K562 (cell line): Measurements from ENCODE around the gene KRT39.

Source experiments
- HNRNPUL1 ChIP-seq: fragments of 200-400 bp; formaldehyde crosslinking; IDR thresholded peaks from 2 replicates; pipeline ENCODE4 v1.6.1; 2017; ENCODE audit warnings: low read length
- KLF6 ChIP-seq: fragments of 250-450 bp; sonication (Bioruptor Pico); IDR thresholded peaks from 2 replicates; pipeline ENCODE4 v1.4.0; 2020; ENCODE audit warnings: mild to moderate bottlenecking, moderate library complexity, borderline replicate concordance
- MXI1 ChIP-seq: IDR thresholded peaks from 2 replicates; pipeline ENCODE4 v1.6.1; 2011; ENCODE audit warnings: low read depth, mild to moderate bottlenecking, improper control_type of control experiment, low read length
- MYC ChIP-seq, 2 experiments: fragments of 250-450 bp in 1 of 2; sonication (Bioruptor Pico) in 1 of 2; IDR thresholded peaks; 2 replicates each; pipeline versions ENCODE4 v1.5.1 to v1.6.1; 2012 to 2021; ENCODE audit warnings: low read depth in 2 of 2, borderline replicate concordance in 1 of 2, improper control_type of control experiment in 1 of 2, low read length in 1 of 2, mild to moderate bottlenecking in 1 of 2, moderate library complexity in 1 of 2
- POLR2AphosphoS5 ChIP-seq: IDR thresholded peaks from 2 replicates; pipeline ENCODE4 v1.6.1; 2011; ENCODE audit warnings: mild to moderate bottlenecking, low read depth, low read length, moderate library complexity; ENCODE audit not compliant: control insufficient read depth, insufficient read depth
- THRAP3 ChIP-seq: fragments of 450-650 bp; IDR thresholded peaks from 2 replicates; pipeline ENCODE4 v1.6.1; 2016; ENCODE audit warnings: mild to moderate bottlenecking, inconsistent platforms, borderline replicate concordance
- ZFX ChIP-seq: sonication (generic); formaldehyde crosslinking; IDR thresholded peaks from 2 replicates; pipeline ENCODE4 v1.8.0; 2022; ENCODE audit warnings: mild to moderate bottlenecking, missing genetic modification reagents, moderate library complexity
- ZNF23 ChIP-seq: fragments of 250-450 bp; sonication (Bioruptor Pico); IDR thresholded peaks from 2 replicates; pipeline ENCODE4 v1.4.0; 2020; ENCODE audit warnings: mild to moderate bottlenecking
- TF ChIP-seq, protein P1 (sequence below): IDR thresholded peaks from 3 replicates; pipeline ENCODE4 v1.6.1; 2011; ENCODE audit warnings: borderline replicate concordance, mild to moderate bottlenecking; ENCODE audit not compliant: insufficient read length, insufficient read depth
- TF ChIP-seq, protein P2 (sequence below), 3 experiments: IDR thresholded peaks in 2 of 3; conservative IDR thresholded peaks in 1 of 3; 2 replicates each; pipeline ENCODE4 v1.5.1; 2011 to 2012; ENCODE audit warnings: low read length in 3 of 3, mild to moderate bottlenecking in 3 of 3, control low read depth in 2 of 3, improper control_type of control experiment in 1 of 3, inconsistent platforms in 1 of 3, low read depth in 1 of 3, mixed read lengths in 1 of 3, moderate library complexity in 1 of 3; ENCODE audit not compliant: insufficient read depth in 2 of 3
- TF ChIP-seq, protein P3 (sequence below): fragments of 450-650 bp; IDR thresholded peaks from 2 replicates; pipeline ENCODE4 v1.6.1; 2016; ENCODE audit warnings: mild to moderate bottlenecking, moderate library complexity
- TF ChIP-seq, protein P4 (sequence below): sonication (generic); formaldehyde crosslinking; IDR thresholded peaks from 2 replicates; pipeline ENCODE4 v1.8.0; 2023; ENCODE audit warnings: mild to moderate bottlenecking, missing genetic modification reagents

DNA sequence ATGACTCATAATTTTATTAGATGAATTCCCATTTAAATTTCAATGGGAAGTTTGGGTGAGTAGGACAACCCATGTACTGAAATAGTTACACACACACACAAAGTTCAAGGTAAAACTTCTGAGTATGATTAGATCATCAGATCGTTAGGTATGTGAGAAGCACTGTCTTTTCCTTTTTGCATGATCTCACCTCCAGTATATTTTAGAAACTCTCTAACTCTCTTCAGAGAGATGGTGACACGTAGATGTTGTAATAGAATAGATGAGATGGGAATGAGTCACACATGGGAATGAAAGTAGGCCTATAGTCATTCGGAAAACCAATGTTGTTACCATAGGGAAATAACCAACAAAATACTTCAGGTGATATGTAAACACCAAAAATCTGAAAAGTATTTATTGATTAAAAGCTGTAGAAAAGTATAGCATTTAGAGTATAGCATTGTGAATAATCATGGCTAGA is 51.5 kb downstream of the KRT39 start:
- TF ChIP-seq ZFX (CRISPR knock-in tag), result no peak
- TF ChIP-seq, protein P1, sequence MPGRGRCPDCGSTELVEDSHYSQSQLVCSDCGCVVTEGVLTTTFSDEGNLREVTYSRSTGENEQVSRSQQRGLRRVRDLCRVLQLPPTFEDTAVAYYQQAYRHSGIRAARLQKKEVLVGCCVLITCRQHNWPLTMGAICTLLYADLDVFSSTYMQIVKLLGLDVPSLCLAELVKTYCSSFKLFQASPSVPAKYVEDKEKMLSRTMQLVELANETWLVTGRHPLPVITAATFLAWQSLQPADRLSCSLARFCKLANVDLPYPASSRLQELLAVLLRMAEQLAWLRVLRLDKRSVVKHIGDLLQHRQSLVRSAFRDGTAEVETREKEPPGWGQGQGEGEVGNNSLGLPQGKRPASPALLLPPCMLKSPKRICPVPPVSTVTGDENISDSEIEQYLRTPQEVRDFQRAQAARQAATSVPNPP, result no peak
- no peak for TF ChIP-seq MXI1
- no peak for TF ChIP-seq POLR2AphosphoS5
- no peak for TF ChIP-seq KLF6 (CRISPR knock-in tag)
- TF ChIP-seq HNRNPUL1, result no peak
- no peak for TF ChIP-seq ZNF23 (CRISPR knock-in tag)
- no peak for TF ChIP-seq THRAP3
- TF ChIP-seq, protein P2, sequence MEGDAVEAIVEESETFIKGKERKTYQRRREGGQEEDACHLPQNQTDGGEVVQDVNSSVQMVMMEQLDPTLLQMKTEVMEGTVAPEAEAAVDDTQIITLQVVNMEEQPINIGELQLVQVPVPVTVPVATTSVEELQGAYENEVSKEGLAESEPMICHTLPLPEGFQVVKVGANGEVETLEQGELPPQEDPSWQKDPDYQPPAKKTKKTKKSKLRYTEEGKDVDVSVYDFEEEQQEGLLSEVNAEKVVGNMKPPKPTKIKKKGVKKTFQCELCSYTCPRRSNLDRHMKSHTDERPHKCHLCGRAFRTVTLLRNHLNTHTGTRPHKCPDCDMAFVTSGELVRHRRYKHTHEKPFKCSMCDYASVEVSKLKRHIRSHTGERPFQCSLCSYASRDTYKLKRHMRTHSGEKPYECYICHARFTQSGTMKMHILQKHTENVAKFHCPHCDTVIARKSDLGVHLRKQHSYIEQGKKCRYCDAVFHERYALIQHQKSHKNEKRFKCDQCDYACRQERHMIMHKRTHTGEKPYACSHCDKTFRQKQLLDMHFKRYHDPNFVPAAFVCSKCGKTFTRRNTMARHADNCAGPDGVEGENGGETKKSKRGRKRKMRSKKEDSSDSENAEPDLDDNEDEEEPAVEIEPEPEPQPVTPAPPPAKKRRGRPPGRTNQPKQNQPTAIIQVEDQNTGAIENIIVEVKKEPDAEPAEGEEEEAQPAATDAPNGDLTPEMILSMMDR (IDR thresholded peaks at IDR 0.05 in 2 of 3, conservative IDR thresholded peaks at IDR 0.05 in 1 of 3; ENCODE audit: insufficient read depth in 2 of 3, low read depth in 1 of 3, low read length in 3 of 3), result no peak
- TF ChIP-seq MYC (IDR thresholded peaks at IDR 0.05; ENCODE audit: low read depth, low read length), result no peak
- TF ChIP-seq MYC (CRISPR knock-in tag; IDR thresholded peaks at IDR 0.05; ENCODE audit: borderline replicate concordance, low read depth), result no peak
- TF ChIP-seq, protein P3, sequence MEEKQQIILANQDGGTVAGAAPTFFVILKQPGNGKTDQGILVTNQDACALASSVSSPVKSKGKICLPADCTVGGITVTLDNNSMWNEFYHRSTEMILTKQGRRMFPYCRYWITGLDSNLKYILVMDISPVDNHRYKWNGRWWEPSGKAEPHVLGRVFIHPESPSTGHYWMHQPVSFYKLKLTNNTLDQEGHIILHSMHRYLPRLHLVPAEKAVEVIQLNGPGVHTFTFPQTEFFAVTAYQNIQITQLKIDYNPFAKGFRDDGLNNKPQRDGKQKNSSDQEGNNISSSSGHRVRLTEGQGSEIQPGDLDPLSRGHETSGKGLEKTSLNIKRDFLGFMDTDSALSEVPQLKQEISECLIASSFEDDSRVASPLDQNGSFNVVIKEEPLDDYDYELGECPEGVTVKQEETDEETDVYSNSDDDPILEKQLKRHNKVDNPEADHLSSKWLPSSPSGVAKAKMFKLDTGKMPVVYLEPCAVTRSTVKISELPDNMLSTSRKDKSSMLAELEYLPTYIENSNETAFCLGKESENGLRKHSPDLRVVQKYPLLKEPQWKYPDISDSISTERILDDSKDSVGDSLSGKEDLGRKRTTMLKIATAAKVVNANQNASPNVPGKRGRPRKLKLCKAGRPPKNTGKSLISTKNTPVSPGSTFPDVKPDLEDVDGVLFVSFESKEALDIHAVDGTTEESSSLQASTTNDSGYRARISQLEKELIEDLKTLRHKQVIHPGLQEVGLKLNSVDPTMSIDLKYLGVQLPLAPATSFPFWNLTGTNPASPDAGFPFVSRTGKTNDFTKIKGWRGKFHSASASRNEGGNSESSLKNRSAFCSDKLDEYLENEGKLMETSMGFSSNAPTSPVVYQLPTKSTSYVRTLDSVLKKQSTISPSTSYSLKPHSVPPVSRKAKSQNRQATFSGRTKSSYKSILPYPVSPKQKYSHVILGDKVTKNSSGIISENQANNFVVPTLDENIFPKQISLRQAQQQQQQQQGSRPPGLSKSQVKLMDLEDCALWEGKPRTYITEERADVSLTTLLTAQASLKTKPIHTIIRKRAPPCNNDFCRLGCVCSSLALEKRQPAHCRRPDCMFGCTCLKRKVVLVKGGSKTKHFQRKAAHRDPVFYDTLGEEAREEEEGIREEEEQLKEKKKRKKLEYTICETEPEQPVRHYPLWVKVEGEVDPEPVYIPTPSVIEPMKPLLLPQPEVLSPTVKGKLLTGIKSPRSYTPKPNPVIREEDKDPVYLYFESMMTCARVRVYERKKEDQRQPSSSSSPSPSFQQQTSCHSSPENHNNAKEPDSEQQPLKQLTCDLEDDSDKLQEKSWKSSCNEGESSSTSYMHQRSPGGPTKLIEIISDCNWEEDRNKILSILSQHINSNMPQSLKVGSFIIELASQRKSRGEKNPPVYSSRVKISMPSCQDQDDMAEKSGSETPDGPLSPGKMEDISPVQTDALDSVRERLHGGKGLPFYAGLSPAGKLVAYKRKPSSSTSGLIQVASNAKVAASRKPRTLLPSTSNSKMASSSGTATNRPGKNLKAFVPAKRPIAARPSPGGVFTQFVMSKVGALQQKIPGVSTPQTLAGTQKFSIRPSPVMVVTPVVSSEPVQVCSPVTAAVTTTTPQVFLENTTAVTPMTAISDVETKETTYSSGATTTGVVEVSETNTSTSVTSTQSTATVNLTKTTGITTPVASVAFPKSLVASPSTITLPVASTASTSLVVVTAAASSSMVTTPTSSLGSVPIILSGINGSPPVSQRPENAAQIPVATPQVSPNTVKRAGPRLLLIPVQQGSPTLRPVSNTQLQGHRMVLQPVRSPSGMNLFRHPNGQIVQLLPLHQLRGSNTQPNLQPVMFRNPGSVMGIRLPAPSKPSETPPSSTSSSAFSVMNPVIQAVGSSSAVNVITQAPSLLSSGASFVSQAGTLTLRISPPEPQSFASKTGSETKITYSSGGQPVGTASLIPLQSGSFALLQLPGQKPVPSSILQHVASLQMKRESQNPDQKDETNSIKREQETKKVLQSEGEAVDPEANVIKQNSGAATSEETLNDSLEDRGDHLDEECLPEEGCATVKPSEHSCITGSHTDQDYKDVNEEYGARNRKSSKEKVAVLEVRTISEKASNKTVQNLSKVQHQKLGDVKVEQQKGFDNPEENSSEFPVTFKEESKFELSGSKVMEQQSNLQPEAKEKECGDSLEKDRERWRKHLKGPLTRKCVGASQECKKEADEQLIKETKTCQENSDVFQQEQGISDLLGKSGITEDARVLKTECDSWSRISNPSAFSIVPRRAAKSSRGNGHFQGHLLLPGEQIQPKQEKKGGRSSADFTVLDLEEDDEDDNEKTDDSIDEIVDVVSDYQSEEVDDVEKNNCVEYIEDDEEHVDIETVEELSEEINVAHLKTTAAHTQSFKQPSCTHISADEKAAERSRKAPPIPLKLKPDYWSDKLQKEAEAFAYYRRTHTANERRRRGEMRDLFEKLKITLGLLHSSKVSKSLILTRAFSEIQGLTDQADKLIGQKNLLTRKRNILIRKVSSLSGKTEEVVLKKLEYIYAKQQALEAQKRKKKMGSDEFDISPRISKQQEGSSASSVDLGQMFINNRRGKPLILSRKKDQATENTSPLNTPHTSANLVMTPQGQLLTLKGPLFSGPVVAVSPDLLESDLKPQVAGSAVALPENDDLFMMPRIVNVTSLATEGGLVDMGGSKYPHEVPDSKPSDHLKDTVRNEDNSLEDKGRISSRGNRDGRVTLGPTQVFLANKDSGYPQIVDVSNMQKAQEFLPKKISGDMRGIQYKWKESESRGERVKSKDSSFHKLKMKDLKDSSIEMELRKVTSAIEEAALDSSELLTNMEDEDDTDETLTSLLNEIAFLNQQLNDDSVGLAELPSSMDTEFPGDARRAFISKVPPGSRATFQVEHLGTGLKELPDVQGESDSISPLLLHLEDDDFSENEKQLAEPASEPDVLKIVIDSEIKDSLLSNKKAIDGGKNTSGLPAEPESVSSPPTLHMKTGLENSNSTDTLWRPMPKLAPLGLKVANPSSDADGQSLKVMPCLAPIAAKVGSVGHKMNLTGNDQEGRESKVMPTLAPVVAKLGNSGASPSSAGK, result no peak
- TF ChIP-seq, protein P4, sequence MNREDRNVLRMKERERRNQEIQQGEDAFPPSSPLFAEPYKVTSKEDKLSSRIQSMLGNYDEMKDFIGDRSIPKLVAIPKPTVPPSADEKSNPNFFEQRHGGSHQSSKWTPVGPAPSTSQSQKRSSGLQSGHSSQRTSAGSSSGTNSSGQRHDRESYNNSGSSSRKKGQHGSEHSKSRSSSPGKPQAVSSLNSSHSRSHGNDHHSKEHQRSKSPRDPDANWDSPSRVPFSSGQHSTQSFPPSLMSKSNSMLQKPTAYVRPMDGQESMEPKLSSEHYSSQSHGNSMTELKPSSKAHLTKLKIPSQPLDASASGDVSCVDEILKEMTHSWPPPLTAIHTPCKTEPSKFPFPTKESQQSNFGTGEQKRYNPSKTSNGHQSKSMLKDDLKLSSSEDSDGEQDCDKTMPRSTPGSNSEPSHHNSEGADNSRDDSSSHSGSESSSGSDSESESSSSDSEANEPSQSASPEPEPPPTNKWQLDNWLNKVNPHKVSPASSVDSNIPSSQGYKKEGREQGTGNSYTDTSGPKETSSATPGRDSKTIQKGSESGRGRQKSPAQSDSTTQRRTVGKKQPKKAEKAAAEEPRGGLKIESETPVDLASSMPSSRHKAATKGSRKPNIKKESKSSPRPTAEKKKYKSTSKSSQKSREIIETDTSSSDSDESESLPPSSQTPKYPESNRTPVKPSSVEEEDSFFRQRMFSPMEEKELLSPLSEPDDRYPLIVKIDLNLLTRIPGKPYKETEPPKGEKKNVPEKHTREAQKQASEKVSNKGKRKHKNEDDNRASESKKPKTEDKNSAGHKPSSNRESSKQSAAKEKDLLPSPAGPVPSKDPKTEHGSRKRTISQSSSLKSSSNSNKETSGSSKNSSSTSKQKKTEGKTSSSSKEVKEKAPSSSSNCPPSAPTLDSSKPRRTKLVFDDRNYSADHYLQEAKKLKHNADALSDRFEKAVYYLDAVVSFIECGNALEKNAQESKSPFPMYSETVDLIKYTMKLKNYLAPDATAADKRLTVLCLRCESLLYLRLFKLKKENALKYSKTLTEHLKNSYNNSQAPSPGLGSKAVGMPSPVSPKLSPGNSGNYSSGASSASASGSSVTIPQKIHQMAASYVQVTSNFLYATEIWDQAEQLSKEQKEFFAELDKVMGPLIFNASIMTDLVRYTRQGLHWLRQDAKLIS (CRISPR knock-in tag), result no peak
